Inflammatory macrophage treated with lipopolysaccharide for 4 hours (primary cell): Measurements from ENCODE around the gene USP4.

ENCODE experiments used
- DNase-seq: peaks from one replicate; pipeline ENCODE4 v3.0.0-alpha.2; 2020

The USP4 gene

GRCh38 chr3:49294343-49294742 lies 45.5 kb downstream of the USP4 start:
- no peak for DNase-seq

GRCh38 chr3:49283997-49284396 lies 55.9 kb downstream of the USP4 start:
- DNase-seq = no peak

GRCh38 chr3:49279376-49279775 lies 60.5 kb downstream of the USP4 start:
- DNase-seq = no peak

- no peak for DNase-seq
These were observed 61.3 kb downstream of the USP4 start for GRCh38 chr3:49278548-49278947.

- no peak for DNase-seq
These were observed 62.5 kb downstream of the USP4 start for GRCh38 chr3:49277383-49277775.

- DNase-seq = peak; percentile 76
These were observed 63.1 kb downstream of the USP4 start, which contains the start of gene C3orf62 for GRCh38 chr3:49276475-49277382. C3orf62 (minus strand) TSS chr3:49277232; CDS start chr3:49276872, 360 bp downstream.

GRCh38 chr3:49273825-49274532 lies 65.9 kb downstream of the USP4 start:
- no peak for DNase-seq

- no peak for DNase-seq
These were observed 68.8 kb downstream of the USP4 start for GRCh38 chr3:49271047-49271446.

GRCh38 chr3:49270156-49270500 lies 69.7 kb downstream of the USP4 start:
- DNase-seq = peak; percentile 32

- DNase-seq = no peak
These were observed 70.3 kb downstream of the USP4 start for GRCh38 chr3:49269443-49270155.

GRCh38 chr3:49266410-49267095 lies 73.3 kb downstream of the USP4 start:
- no peak for DNase-seq

GRCh38 chr3:49265661-49266386 lies 74.0 kb downstream of the USP4 start:
- no peak for DNase-seq

GRCh38 chr3:49263159-49263889 lies 76.5 kb downstream of the USP4 start:
- DNase-seq = no peak

- DNase-seq = peak; percentile 81
These were observed 79.0 kb downstream of the USP4 start for GRCh38 chr3:49260806-49261324.

GRCh38 chr3:49257187-49257586 lies 82.7 kb downstream of the USP4 start:
- no peak for DNase-seq

- no peak for DNase-seq
These were observed 83.9 kb downstream of the USP4 start for GRCh38 chr3:49255718-49256511.

- no peak for DNase-seq
These were observed 84.7 kb downstream of the USP4 start for GRCh38 chr3:49255112-49255511.

- DNase-seq = no peak
These were observed 86.3 kb downstream of the USP4 start for GRCh38 chr3:49253512-49253911.

GRCh38 chr3:49248840-49249227 lies 91.0 kb downstream of the USP4 start:
- peak; percentile 96 for DNase-seq

GRCh38 chr3:49244581-49245205 lies 95.2 kb downstream of the USP4 start:
- peak; percentile 75 for DNase-seq
